HL-60 (cell line): Measurements from ENCODE around the gene SPATA12.
"Not testable (repeated sequence)": the region's sequence is repeated elsewhere in the genome, so short reads cannot be mapped to it uniquely, and the experiment has no call there.

ENCODE experiments used
- DNase-seq, 2 experiments: peaks; one replicate each; pipeline ENCODE4 v3.0.0-alpha.2; 2010 to 2020; ENCODE audit warnings: low read depth in 1 of 2, low spot score in 1 of 2
- H3K27ac ChIP-seq: fragments of 250-450 bp; sonication (Bioruptor Pico); replicated peaks from 2 replicates; pipeline ENCODE4 v1.5.1; 2020; ENCODE audit warnings: mild to moderate bottlenecking, moderate library complexity
- H3K27me3 ChIP-seq: fragments of 250-450 bp; sonication (Bioruptor Pico); 2 replicates; pipeline ENCODE4 v1.5.1; 2021; ENCODE audit warnings: mild to moderate bottlenecking, moderate library complexity; ENCODE audit not compliant: insufficient read depth, poor library complexity, severe bottlenecking
- H3K4me3 ChIP-seq: replicated peaks from 2 replicates; pipeline ENCODE4 v1.5.1; 2011; ENCODE audit warnings: mild to moderate bottlenecking, control low read depth, low read length; ENCODE audit not compliant: insufficient read depth
- GABPA ChIP-seq: IDR thresholded peaks from 2 replicates; pipeline ENCODE4 v1.6.1; 2012; ENCODE audit warnings: low read depth
- POLR2AphosphoS5 ChIP-seq: IDR thresholded peaks from 2 replicates; pipeline ENCODE4 v1.6.1; 2012; ENCODE audit warnings: low read depth
- SPI1 ChIP-seq: IDR thresholded peaks from 2 replicates; pipeline ENCODE4 v1.6.1; 2012; ENCODE audit warnings: low read depth, mild to moderate bottlenecking, borderline replicate concordance
- TF ChIP-seq, protein P1 (sequence below): IDR thresholded peaks from 2 replicates; pipeline ENCODE4 v1.6.1; 2012; ENCODE audit warnings: low read depth; ENCODE audit not compliant: insufficient replicate concordance
- TF ChIP-seq, protein P2 (sequence below): IDR thresholded peaks from one replicate; pipeline ENCODE4 v1.5.1; 2011; ENCODE audit warnings: low read length, control low read depth, inconsistent platforms; ENCODE audit not compliant: insufficient read depth

The SPATA12 gene

DNA sequence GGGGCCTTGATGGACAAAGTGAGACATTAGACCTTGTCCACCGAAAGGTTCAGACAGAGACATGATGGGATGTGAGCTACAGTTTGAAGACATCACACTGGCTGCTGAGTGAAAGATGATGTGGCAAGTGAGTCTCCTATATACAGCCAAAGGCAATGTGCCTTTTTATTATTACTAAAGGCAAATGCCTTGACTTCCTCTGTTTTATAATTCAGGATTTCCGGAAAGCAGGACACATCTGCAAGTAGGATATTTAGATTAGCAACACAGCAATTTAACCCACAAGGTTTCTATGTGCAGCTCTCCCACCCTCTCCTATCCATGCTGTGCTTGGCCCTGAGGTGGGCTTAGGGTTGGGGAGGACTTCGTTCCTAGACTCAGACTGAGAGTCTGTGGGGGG lies 20.7 kb downstream of the SPATA12 start:
- Histone ChIP-seq H3K4me3 (no peak overlapping the region), H3K27ac (no peak overlapping the region), H3K27me3 (peaks cover 22% of the 10 kb centered on the region)
- no peak for DNase-seq
- TF ChIP-seq GABPA (no peak), SPI1 (no peak), POLR2AphosphoS5 (no peak)
- TF ChIP-seq, protein P1, sequence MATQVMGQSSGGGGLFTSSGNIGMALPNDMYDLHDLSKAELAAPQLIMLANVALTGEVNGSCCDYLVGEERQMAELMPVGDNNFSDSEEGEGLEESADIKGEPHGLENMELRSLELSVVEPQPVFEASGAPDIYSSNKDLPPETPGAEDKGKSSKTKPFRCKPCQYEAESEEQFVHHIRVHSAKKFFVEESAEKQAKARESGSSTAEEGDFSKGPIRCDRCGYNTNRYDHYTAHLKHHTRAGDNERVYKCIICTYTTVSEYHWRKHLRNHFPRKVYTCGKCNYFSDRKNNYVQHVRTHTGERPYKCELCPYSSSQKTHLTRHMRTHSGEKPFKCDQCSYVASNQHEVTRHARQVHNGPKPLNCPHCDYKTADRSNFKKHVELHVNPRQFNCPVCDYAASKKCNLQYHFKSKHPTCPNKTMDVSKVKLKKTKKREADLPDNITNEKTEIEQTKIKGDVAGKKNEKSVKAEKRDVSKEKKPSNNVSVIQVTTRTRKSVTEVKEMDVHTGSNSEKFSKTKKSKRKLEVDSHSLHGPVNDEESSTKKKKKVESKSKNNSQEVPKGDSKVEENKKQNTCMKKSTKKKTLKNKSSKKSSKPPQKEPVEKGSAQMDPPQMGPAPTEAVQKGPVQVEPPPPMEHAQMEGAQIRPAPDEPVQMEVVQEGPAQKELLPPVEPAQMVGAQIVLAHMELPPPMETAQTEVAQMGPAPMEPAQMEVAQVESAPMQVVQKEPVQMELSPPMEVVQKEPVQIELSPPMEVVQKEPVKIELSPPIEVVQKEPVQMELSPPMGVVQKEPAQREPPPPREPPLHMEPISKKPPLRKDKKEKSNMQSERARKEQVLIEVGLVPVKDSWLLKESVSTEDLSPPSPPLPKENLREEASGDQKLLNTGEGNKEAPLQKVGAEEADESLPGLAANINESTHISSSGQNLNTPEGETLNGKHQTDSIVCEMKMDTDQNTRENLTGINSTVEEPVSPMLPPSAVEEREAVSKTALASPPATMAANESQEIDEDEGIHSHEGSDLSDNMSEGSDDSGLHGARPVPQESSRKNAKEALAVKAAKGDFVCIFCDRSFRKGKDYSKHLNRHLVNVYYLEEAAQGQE, result no peak
- TF ChIP-seq, protein P2, sequence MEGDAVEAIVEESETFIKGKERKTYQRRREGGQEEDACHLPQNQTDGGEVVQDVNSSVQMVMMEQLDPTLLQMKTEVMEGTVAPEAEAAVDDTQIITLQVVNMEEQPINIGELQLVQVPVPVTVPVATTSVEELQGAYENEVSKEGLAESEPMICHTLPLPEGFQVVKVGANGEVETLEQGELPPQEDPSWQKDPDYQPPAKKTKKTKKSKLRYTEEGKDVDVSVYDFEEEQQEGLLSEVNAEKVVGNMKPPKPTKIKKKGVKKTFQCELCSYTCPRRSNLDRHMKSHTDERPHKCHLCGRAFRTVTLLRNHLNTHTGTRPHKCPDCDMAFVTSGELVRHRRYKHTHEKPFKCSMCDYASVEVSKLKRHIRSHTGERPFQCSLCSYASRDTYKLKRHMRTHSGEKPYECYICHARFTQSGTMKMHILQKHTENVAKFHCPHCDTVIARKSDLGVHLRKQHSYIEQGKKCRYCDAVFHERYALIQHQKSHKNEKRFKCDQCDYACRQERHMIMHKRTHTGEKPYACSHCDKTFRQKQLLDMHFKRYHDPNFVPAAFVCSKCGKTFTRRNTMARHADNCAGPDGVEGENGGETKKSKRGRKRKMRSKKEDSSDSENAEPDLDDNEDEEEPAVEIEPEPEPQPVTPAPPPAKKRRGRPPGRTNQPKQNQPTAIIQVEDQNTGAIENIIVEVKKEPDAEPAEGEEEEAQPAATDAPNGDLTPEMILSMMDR, result no peak

DNA sequence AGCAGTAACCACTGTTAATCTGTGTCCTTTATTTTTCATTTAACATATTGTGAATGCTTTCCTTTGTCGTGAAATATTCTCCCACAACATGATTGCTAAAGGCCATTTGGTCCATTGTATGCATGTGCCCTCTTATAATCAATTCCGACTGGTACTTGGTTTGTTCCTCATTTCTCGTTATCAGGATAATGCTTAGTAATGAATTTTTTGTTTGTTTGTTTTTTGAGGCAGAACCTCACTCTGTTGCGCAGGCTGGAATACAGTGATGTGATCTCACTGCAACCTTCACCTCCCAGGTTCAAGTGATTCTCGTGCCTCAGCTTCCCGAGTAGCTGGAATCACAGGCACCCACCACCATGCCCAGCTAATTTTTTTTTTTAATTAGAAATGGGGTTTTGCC lies 22.0 kb downstream of the SPATA12 start:
- DNase-seq, result no peak
- TF ChIP-seq, protein P1, result no peak
- TF ChIP-seq GABPA (no peak), POLR2AphosphoS5 (no peak), SPI1 (no peak)
- TF ChIP-seq, protein P2, result no peak
- Histone ChIP-seq H3K27ac (no peak overlapping the region), H3K4me3 (no peak overlapping the region), H3K27me3 (peaks cover 17% of the 10 kb centered on the region)

DNA sequence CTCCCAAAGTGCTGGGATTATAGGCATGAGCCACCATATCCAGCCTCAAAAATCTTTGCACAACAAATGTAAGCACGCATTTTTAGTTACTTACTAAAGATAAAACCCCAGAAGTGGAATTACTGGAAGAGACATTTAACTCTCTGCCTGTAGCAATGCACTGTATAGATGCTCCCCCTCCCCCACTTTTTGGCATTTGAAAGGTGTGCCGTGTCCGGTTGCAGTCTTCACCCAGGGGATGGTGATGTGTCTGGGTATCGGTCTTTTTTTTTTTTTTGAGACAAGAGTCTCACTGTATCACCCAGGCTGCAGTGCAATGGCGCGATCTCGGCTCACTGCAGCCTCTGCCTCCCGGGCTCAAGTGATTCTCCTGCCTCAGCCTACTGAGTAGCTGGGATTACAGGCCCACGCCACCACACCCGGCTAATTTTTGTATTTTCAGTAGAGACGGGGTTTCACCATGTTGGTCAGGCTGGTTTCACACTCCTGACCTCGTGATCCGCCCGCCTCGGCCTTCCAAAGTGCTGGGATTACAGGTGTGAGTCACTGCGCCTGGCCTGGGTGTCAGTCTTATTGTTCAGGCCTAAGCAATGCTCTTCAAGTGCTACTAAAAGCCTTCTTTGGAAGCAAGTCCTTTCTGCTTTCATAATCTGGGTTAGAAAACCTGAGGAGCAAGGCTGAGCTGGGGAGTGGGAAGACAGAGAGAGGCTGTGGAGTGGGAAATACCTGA lies 23.0 kb downstream of the SPATA12 start:
- not testable (repeated sequence) for H3K27me3 ChIP-seq, H3K27ac ChIP-seq, DNase-seq, H3K4me3 ChIP-seq

DNA sequence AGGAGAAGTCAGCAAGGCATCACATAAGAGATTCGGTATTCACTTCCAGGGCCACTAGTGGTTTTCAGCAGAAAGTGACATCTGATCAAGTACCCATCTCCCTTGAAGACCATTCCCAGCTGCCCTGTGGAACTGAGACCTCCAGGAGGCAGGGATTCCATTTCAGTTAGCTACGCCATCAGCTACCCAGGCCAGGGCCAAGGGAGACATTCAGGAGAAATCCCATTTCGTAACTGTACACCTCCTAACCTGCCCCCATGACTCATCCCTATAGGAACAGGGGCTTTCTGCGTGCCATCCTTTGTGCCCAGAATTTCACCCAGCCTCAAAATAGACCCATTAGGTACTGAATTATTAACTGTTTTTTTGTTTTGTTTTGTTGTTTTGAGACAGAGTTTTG lies 24.7 kb downstream of the SPATA12 start:
- DNase-seq, result no peak
- no peak overlapping the region for H3K27ac ChIP-seq
- TF ChIP-seq, protein P2, result no peak
- TF ChIP-seq POLR2AphosphoS5 (no peak), GABPA (no peak), SPI1 (no peak)
- TF ChIP-seq, protein P1, result no peak
- no peak overlapping the region for H3K4me3 ChIP-seq
- H3K27me3 ChIP-seq, result no peaks in the 10 kb centered on the region
